SK-N-SH treated with all-trans-retinoic acid at 6 μM for 48 hours (cell line): Measurements from ENCODE around the gene TLCD3A.

Source experiments
- CSDC2 ChIP-seq: fragments of 250-450 bp; sonication (Bioruptor Pico); IDR thresholded peaks from 2 replicates; pipeline ENCODE4 v1.5.0; 2020; ENCODE audit warnings: mild to moderate bottlenecking, moderate library complexity
- GLIS3 ChIP-seq: fragments of 250-450 bp; sonication (Bioruptor Pico); IDR thresholded peaks from 2 replicates; pipeline ENCODE4 v1.5.0; 2020; ENCODE audit warnings: mild to moderate bottlenecking, moderate library complexity
- ISL1 ChIP-seq: fragments of 250-450 bp; sonication (Bioruptor Pico); IDR thresholded peaks from 2 replicates; pipeline ENCODE4 v2.1.2; 2022; ENCODE audit warnings: mild to moderate bottlenecking, moderate library complexity
- OSR1 ChIP-seq: fragments of 250-450 bp; sonication (Bioruptor Pico); IDR thresholded peaks from 2 replicates; pipeline ENCODE4 v1.8.0; 2022; ENCODE audit warnings: moderate library complexity, mild to moderate bottlenecking, inconsistent platforms
- RARB ChIP-seq: fragments of 250-450 bp; sonication (Bioruptor Pico); IDR thresholded peaks from 2 replicates; pipeline ENCODE4 v1.8.0; 2021; ENCODE audit warnings: mild to moderate bottlenecking, moderate library complexity
- SNAI2 ChIP-seq: fragments of 250-450 bp; sonication (Bioruptor Pico); IDR thresholded peaks from 2 replicates; pipeline ENCODE4 v1.5.0; 2020; ENCODE audit warnings: mild to moderate bottlenecking, moderate library complexity
- TOX ChIP-seq: fragments of 250-450 bp; sonication (Bioruptor Pico); IDR thresholded peaks from 2 replicates; pipeline ENCODE4 v1.8.0; 2021; ENCODE audit warnings: mild to moderate bottlenecking, moderate library complexity, borderline replicate concordance
- ZFP3 ChIP-seq: fragments of 250-450 bp; sonication (Bioruptor Pico); IDR thresholded peaks from 2 replicates; pipeline ENCODE4 v1.5.0; 2020; ENCODE audit warnings: mild to moderate bottlenecking, moderate library complexity
- ZFP30 ChIP-seq: fragments of 450-650 bp; formaldehyde crosslinking; IDR thresholded peaks from 2 replicates; pipeline ENCODE4 v1.5.0; 2022; ENCODE audit warnings: mild to moderate bottlenecking, moderate library complexity
- TF ChIP-seq, protein P1 (sequence below): fragments of 250-450 bp; sonication (Bioruptor Pico); IDR thresholded peaks from 2 replicates; pipeline ENCODE4 v1.5.1; 2021; ENCODE audit warnings: mild to moderate bottlenecking, moderate library complexity
- TF ChIP-seq, protein P2 (sequence below): fragments of 250-450 bp; sonication (Bioruptor Pico); IDR thresholded peaks from 2 replicates; pipeline ENCODE4 v1.5.1; 2020; ENCODE audit warnings: low read depth, mild to moderate bottlenecking, moderate library complexity
- TF ChIP-seq, protein P3 (sequence below): fragments of 250-450 bp; sonication (Bioruptor Pico); IDR thresholded peaks from 2 replicates; pipeline ENCODE4 v1.8.0; 2020; ENCODE audit warnings: mild to moderate bottlenecking, moderate library complexity, borderline replicate concordance

DNA sequence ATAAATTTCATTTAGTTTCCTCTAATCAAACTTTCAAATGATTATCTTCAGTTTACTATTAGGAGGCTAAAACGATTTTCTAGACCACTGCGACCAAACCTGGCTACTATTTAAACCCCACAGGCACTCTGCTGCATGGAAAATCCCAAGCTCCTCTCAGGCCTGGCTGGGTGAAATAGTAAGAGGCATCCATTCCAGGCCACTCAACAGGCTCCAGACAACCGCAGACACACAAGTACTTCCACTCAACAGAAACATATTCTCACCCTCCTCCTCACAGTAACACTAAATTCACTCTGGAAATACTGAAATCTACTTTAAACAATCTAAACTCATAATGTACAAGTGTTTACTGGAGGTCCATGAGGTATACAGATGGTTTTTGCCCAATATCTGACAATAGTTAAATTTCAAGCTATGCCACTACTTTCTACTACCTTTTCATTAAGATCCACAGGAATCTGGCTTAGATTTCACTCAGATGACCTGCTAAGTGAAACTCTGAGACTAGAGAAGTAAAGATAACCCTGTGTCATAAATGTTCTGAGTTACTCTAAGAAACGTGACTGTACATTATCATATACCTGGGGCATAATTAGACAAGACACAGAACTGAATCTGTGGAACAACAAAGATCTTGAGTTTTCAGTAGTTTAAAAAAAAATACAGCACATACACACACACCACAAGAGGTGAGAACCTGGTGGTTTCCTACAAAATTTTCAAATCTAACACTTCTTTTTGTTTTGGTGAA lies 28.1 kb upstream of the TLCD3A start:
- TF ChIP-seq ISL1 (CRISPR knock-in tag) (0 out of 2 replicates have a peak, but pooled peaks have one; percentile 10), RARB (CRISPR knock-in tag) (no peak), ZFP3 (CRISPR knock-in tag) (no peak), SNAI2 (CRISPR knock-in tag) (no peak), CSDC2 (CRISPR knock-in tag) (no peak), ZFP30 (CRISPR knock-in tag) (no peak), TOX (CRISPR knock-in tag) (no peak), OSR1 (CRISPR knock-in tag) (no peak), GLIS3 (CRISPR knock-in tag) (no peak)
- TF ChIP-seq, protein P1, sequence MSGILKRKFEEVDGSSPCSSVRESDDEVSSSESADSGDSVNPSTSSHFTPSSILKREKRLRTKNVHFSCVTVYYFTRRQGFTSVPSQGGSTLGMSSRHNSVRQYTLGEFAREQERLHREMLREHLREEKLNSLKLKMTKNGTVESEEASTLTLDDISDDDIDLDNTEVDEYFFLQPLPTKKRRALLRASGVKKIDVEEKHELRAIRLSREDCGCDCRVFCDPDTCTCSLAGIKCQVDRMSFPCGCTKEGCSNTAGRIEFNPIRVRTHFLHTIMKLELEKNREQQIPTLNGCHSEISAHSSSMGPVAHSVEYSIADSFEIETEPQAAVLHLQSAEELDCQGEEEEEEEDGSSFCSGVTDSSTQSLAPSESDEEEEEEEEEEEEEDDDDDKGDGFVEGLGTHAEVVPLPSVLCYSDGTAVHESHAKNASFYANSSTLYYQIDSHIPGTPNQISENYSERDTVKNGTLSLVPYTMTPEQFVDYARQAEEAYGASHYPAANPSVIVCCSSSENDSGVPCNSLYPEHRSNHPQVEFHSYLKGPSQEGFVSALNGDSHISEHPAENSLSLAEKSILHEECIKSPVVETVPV (CRISPR knock-in tag) = no peak
- TF ChIP-seq, protein P2, sequence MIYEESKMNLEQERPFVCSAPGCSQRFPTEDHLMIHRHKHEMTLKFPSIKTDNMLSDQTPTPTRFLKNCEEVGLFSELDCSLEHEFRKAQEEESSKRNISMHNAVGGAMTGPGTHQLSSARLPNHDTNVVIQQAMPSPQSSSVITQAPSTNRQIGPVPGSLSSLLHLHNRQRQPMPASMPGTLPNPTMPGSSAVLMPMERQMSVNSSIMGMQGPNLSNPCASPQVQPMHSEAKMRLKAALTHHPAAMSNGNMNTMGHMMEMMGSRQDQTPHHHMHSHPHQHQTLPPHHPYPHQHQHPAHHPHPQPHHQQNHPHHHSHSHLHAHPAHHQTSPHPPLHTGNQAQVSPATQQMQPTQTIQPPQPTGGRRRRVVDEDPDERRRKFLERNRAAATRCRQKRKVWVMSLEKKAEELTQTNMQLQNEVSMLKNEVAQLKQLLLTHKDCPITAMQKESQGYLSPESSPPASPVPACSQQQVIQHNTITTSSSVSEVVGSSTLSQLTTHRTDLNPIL (CRISPR knock-in tag) = no peak
- TF ChIP-seq, protein P3, sequence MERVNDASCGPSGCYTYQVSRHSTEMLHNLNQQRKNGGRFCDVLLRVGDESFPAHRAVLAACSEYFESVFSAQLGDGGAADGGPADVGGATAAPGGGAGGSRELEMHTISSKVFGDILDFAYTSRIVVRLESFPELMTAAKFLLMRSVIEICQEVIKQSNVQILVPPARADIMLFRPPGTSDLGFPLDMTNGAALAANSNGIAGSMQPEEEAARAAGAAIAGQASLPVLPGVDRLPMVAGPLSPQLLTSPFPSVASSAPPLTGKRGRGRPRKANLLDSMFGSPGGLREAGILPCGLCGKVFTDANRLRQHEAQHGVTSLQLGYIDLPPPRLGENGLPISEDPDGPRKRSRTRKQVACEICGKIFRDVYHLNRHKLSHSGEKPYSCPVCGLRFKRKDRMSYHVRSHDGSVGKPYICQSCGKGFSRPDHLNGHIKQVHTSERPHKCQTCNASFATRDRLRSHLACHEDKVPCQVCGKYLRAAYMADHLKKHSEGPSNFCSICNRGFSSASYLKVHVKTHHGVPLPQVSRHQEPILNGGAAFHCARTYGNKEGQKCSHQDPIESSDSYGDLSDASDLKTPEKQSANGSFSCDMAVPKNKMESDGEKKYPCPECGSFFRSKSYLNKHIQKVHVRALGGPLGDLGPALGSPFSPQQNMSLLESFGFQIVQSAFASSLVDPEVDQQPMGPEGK (CRISPR knock-in tag) = no peak
